ELR (cell line): ENCODE results near the gene C1QL4.
A peak's percentile ranks its signal among the peaks of the same experiment; 100 is the strongest.
"Not testable (repeated sequence)": the region's sequence is repeated elsewhere in the genome, so short reads cannot be mapped to it uniquely, and the experiment has no call there.

Source experiments
- DNase-seq: peaks from one replicate; pipeline ENCODE4 v3.0.0-alpha.2; 2015; ENCODE audit warnings: low read depth

C1QL4 gene

DNA sequence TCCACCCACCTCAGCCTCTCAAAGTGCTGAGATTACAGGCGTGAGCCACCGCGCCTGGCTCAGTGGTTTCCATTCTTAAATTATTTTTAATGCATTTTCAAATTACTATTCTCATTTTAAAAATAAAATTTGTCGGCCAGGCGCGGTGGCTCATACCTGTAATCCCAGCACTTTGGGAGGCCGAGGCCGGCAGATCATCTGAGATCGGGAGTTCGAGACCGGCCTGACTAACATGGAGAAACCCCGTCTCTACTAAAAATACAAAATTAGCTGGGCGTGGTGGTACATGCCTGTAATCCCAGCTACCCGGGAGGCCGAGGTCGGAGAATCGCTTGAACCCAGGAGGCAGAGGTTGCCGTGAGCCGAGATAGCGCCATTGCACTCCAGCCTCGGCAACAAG, 3.2 kb downstream of the C1QL4 start:
- not testable (repeated sequence) for DNase-seq

DNA sequence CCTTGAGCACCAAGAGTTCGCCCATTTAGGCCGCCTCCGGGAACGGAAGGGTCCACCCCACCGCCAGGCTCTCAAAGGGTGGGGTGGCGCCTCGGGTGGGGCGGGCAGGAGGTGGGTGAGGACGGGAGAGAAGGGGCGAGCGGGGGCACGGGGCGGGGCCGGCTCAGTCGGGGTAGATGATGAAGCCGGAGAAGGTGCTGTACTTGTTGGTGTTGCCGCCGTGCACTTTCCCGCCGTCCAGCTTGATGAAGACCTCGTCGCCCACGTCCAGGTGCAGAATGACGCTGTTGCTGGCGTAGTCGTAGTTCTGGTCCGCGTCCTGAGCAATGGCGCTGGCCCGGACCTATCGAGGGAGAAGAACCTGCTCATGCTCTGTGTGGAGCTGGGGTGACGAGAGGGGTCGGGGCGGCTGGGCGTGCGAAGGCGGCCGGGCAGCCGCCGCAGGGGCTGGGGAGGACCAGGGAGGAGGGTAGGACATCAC, 4.1 kb downstream of the C1QL4 start:
- DNase-seq, result no peak

DNA sequence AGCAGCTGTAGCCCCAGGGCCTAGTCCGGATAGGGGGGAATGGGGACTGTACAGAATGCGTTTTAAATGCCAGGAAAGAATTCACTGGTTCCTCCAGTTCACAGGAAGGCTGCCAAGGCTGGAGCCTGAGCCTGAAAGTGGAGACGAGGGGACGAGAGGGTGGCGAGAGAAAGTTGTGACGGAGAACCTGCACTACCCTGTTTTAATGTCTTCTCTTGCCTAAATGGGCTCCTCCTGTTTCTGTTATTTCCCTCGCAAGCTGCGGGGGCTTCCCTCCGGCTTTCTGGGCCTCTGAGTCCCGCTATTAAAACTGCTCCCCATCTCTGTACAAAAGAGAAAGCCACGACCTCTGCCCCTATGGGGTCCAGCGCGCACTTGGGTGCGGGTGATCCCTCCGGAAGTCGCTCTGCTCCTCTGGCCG, 4.5 kb downstream of the C1QL4 start:
- DNase-seq, result no peak

DNA sequence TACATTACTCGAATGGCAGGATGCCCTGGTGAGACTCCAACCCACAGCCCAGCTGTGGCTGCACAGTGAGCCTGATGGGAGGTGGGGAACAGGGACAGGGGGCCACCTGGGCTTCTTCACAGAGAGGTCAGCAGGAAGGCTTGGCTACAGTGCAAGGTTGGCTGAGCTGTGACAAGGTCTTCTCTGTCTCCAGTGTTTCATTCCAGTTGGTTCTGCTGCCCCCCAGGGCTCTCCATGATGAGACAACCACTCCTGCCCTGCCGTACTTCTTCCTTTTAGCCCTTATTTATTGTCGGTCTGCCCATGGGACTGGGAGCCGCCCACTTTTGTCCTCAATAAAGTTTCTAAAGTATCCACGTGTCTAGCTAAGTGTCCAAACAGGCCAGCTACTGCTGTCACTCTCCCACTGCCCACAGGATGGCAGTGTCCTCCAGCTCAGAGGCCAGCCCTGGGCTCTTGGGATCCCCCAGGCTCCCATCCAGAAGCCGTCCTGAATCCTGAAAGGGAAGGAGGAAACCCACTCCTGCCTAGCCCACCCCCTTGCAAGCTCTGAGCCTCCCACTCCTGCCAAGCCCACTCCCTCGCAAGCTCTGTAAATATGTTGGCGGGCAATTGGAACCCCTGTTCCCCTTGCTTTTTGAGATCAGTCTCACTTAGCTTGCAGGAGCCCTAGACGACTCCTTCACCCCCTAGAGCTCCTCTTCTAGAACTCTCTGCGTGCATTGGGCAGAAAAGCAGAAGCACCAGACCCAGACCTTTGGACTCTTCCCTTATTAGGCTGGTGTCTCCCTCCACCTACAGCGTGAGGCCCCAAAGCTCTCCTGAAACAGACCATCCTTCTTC, 5.4 kb downstream of the C1QL4 start:
- DNase-seq, result peak; percentile 79

DNA sequence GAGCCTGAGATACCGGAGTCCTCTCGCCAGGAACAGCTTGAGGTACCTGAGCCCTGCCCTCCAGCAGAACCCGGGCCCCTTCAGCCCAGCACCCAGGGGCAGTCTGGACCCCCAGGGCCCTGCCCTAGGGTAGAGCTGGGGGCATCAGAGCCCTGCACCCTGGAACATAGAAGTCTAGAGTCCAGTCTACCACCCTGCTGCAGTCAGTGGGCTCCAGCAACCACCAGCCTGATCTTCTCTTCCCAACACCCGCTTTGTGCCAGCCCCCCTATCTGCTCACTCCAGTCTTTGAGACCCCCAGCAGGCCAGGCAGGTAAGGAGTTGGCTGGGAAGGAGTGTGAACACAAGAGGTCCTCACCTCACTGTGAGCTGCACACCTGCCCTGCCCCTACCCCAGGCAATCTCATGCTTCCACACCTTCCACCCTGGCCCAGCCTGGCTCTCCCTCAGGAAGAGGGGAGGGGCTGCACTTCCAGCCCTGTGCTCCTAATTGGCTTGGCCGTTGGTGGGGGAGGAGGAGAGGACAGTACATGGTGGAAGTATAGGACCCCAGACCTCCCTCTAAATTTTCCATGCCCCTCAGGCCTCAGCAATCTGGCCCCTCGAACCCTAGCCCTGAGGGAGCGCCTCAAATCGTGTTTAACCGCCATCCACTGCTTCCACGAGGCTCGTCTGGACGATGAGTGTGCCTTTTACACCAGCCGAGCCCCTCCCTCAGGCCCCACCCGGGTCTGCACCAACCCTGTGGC, 6.2 kb downstream of the C1QL4 start:
- no peak for DNase-seq

DNA sequence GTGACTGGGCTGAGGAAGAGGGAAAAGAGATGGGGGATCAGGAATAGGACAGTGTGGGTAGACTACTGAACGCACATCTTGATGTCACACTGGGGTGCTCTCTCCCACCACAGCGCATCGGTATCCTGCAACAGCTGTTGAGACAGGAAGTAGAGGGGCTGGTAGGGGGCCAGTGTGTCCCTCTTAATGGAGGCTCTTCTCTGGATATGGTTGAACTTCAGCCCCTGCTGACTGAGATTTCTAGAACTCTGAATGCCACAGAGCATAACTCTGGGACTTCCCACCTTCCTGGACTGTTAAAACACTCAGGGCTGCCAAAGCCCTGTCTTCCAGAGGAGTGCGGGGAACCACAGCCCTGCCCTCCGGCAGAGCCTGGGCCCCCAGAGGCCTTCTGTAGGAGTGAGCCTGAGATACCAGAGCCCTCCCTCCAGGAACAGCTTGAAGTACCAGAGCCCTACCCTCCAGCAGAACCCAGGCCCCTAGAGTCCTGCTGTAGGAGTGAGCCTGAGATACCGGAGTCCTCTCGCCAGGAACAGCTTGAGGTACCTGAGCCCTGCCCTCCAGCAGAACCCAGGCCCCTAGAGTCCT, 6.9 kb downstream of the C1QL4 start:
- DNase-seq, result no peak

DNA sequence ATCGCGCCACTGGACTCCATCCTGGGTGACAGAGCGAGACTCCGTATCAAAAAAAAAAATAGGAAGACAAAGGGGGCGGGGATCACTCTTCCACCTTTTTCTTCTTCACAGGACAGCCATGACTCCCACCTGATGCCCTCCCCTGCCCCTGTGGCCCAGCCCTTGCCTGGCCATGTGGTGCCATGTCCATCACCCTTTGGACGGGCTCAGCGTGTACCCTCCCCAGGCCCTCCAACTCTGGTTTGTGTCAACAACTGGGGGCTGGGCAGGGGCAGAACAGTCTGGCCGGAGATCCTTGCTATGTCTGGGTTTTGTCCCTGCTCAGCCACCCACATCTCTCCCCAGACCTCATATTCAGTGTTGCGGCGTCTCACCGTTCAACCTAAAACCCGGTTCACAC, 8.2 kb downstream of the C1QL4 start:
- DNase-seq, result no peak

DNA sequence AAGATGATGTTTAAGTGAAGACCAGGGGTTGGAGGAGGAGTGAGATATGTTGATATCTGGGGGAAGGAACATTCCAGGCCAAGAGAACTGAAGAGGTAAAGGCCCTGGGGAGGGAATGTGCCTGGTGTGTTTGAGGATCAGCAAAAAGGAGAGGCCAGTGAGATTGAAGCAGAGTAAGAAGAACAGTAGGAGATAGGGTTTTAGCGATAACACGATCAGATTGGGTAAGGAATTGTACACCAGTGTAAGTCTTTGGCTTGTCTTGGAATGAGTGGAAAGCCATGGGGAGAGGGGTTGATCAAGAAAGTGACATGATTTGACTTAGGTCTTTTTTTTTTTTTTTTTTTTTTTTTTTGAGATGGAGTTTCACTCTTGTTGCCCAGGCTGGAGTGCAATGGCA, 9.1 kb downstream of the C1QL4 start:
- no peak for DNase-seq

DNA sequence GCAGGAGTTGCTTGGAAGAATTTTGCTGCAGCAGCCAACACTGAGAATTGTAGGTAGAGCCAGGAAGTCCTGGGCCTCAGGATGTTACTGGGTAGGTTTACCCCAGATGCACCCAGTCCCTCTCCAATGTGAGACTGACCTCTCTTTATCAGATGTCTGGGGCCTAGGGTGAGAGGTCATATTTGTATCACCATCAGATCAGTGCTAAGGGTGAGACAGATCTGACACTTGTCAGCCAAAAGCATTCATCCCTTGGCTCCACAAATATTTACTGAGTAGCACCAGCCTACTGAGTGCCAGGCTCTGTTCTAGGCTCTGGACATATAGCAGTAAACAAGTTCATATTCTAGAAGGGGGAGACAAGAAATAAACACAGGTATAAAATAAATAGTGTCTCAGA, 9.6 kb downstream of the C1QL4 start:
- DNase-seq, result no peak

DNA sequence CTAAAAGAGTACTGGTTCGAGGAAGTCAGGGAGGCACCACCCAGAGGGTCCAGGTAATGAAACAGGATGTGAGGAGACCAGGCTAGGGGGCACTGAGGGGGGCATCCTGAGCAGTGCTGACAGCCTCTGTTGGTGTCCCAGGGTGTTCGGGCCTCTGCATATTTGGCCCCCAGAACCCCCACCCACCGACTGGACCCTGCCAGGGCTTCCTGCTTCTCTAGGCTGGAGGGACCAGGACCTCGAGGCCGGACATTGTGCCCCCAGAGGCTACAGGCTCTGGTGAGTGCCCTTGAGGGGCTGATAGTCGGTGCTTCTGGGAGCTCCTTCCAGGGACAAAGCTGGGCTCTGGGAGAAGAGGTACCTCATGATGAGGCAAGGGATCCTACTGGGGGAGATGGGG, 11.4 kb downstream of the C1QL4 start:
- DNase-seq, result no peak

DNA sequence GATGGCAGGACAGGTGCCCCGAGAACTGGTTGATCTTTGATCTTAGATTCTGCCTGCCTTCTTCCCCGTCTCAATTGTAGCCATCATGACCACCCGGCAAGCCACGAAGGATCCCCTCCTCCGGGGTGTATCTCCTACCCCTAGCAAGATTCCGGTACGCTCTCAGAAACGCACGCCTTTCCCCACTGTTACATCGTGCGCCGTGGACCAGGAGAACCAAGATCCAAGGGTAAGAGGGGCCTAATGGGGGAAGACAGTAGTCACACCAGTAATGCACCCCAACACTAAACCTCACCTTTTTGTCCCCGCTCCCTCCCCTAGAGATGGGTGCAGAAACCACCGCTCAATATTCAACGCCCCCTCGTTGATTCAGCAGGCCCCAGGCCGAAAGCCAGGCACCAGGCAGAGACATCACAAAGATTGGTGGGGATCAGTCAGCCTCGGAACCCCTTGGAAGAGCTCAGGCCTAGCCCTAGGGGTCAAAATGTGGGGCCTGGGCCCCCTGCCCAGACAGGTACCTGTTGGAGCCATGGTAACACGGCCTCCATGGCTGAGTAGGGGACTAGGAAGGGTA, 13.4 kb downstream of the C1QL4 start:
- no peak for DNase-seq

DNA sequence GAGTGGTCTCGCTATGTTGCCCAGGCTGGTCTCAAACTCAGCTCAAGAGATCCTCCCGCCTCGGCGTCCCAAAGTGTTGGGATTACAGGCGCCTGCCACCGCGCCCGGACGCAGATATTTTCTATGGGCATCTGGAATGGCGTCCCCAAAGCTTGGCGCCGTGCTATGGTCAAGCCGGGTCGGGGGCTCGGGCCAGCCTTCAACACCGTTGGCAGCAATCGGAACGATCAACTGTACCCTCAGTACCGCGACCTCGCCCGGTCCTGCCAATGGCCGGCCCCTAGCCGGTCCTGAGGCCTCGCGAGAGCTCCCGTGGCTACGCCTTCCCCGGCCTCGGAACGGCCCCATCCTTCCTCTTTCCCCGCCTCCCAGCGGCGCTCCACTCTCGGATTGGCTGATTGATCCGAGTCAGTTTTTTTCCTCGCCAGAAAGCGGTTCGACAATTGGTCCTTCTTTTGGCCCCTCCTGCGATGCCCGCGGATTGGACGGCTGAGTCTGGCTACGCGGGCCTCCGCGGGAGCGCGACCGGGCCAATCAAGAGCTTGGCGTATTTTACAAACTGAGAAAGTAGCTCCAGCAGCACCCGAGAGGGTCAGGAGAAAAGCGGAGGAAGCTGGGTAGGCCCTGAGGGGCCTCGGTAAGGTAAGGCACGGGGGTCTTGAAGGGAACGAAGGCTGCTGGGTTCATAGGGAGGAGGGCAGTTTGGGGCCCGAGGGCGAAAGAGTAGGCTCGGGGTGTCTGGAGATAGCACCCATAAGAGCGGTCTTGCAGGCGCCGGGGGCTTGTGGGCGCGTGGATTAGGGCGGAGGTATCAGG, 14.1 kb downstream of the C1QL4 start, which contains the start of gene TROAP:
Gene TROAP, plus strand, starts transcription at position 548 of the 816 bp plus-strand sequence. CDS start 354 bp downstream, outside the sequence.
- peak; percentile 99 for DNase-seq

DNA sequence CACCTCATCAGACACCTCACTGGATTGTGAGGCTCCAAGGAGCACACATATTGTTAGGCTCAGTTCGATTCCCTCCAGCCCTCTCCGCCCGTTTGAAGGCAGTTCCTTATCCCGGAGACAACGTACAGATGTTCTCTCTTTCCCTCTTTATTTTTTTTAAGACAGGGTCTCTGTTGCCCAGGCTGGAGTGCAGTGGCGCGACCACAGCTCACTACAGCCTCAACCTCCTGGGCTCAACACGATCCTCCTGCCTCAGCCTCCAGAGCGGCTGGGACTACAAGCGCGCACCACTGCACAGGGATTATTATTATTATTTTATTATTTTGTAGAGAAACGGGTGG, 14.7 kb downstream of the C1QL4 start:
- no peak for DNase-seq

DNA sequence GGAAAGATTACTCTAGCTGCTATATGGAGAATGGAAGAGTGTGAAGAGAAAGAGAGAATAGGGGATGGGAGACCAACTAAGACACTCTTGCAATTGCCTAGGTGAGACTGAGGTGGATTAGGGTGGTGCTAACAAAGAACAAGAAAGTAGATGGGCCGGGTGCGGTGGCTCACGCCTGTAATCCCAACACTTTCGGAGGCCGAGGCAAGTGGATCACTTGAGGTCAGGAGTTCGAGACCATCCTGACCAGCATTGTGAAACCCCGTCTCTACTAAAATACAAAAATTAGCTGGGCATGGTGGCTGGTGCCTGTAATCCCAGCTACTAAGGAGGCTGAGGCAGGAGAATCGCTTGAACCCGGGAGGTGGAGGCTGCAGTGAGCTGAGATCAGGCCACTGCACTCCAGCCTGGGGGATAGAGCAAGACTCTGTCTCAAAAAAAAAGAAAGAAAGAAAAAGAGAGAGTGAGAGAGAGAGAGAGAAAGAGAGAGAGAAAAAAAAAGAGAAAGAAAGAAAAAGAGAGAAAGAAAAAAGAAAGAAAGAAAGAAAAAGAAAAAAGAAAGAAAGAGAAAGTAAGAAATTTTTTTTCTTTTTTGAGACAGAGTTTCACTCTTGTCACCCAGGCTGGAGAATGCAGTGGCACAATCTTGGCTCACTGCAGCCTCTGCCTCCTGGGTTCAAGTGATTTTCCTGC, 16.4 kb downstream of the C1QL4 start:
- not testable (repeated sequence) for DNase-seq

DNA sequence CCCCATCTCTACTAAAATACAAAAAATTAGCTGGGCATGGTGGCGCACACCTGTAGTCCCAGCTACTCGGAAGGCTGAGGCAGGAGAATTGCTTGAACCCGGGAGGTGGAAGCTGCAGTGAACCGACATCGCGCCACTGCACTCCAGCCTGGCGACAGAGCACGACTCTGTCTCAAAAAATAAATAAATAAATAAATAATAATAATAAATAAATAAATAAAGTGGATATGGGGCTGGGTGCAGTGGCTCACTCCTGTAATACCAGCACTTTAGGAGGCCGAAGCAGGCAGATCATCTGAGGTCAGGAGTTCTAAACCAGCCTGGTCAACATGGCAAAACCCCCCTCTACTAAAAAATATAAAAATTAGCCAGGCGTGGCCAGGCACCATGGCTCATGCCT, 19.9 kb downstream of the C1QL4 start:
- not testable (repeated sequence) for DNase-seq

DNA sequence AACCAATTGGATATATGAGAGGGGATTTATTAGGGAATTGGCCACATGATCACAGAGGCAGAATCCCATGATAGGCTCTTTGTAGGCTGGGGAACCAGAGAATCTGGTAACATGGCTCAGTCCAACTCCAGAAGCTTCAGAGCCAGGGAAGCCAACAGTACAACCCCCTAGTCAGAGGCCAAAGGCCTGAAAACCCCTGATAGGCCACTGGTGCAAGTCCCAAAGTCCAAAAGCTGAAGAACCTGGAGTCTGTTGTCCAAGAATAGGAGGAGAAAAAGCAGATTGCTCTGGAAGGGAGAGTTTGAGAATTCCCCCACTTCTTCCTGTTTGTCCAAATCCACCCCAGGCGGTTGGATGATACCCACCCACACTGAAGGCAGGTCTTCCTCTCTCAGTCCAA, 22.2 kb downstream of the C1QL4 start:
- no peak for DNase-seq

DNA sequence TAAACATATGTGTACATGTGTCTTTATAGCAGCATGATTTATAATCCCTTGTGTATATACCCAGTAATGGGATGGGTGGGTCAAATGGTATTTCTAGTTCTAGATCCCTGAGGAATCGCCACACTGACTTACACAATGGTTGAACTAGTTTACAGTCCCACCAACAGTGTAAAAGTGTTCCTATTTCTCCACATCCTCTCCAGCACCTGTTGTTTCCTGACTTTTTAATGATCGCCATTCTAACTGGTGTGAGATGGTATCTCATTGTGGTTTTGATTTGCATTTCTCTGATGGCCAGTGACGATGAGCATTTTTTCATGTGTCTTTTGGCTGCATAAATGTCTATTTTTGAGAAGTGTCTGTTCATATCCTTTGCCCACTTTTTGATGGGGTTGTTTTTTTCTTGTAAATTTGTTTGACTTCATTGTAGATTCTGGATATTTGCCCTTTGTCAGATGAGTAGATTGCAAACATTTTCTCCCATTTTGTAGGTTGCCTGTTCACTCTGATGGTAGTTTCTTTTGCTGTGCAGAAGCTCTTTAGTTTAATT, 26.5 kb downstream of the C1QL4 start:
- DNase-seq, result not testable (repeated sequence)

DNA sequence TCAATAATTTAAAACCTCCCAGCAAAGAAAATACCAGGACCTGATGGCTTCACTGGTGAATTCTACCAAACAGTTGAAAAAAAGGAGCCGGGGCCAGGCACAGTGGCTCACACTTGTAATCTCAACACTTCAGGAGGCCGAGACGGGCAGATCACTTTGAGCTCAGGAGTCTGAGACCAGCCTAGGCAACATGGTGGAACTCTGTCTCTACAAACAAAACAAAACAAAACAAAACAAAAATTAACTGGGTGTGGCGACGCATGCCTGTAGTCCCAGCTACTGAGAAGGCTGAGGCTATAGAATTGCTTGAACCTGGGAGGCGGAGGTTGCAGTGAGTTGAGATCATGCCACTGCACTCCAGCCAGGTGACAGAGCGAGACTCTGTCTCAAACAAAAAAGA, 27.6 kb downstream of the C1QL4 start:
- DNase-seq, result no peak

DNA sequence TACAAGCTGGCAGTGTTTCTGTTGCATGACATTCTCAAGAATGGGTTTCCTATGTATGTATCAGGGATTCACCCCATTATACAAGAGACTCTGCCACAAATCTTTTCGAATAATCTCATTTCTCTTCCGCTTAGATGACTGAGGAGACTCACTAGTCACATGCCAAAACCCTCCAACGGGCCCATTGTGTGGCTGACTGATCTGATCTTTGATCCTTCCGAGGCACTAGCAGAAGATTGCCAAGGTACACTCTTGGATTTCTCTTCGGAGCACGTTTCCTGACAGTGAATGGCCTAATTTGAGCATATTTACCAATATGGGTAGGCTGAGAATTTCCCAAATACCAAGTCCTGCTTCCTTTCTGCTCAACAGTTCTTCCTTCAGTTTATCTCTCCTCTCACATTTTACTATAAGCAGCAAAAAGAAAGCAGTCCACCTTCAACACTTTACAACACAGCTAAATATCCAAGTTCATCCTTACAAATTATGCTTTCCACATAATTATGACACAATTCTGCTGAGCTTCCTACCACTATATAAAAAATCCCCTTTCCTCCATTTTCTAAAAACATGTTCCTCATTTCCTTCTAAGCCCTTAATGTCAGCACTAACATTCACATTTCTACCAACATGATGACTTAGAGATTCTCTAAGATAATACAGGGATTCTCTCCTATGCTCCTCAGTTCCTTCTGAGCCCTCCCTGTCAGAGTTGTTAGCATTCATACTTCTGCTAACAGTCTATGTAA, 31.1 kb downstream of the C1QL4 start:
- no peak for DNase-seq

DNA sequence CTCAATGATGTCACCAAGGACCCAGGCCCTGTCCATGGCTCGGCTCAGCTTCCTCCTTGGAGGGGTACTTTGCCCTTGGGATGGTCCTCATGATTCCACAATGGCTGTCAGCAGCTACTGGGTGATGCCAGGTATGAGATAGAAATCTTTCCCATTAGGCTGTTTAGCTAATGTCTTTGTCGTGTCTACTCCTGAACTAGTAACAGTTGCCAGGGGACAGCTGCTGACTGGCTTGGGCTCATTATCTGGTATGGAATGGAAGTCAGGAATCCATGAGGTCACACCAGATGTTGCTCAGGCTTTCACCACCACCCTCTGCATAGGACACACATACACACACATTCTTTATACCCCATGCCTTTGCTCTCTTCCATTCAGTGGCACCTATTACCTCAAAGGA, 32.8 kb downstream of the C1QL4 start:
- no peak for DNase-seq
